Measurements from ENCODE around the gene NMB.

Gene NMB

DNA sequence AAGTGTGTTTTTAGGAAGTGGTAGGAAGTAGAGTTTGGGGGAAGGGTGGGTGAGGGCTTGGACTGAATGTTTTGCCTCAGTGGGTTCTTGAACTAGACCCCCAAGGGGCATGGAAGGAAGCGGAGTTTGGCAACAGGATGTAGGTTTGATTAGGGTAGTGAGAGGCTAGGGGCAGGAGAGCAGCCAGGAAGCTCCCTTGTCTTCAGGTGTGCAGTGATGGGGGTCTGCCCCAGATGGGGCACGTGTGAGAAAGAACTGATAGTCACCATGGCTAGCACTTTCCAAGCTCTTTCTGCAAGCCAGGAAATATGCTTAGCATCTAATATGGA is 52.5 kb downstream of the NMB start:
- no peak overlapping the region for H3K27ac ChIP-seq
- no peak overlapping the region for H3K4me3 ChIP-seq
- TF ChIP-seq CTCF (IDR thresholded peaks at IDR 0.05), result no peak
- DNase-seq (ENCODE audit: low spot score), result no peak
